Measurements from ENCODE around the gene CCDC152.
"Not testable (repeated sequence)": the region's sequence is repeated elsewhere in the genome, so short reads cannot be mapped to it uniquely, and the experiment has no call there.

CCDC152 gene

DNA sequence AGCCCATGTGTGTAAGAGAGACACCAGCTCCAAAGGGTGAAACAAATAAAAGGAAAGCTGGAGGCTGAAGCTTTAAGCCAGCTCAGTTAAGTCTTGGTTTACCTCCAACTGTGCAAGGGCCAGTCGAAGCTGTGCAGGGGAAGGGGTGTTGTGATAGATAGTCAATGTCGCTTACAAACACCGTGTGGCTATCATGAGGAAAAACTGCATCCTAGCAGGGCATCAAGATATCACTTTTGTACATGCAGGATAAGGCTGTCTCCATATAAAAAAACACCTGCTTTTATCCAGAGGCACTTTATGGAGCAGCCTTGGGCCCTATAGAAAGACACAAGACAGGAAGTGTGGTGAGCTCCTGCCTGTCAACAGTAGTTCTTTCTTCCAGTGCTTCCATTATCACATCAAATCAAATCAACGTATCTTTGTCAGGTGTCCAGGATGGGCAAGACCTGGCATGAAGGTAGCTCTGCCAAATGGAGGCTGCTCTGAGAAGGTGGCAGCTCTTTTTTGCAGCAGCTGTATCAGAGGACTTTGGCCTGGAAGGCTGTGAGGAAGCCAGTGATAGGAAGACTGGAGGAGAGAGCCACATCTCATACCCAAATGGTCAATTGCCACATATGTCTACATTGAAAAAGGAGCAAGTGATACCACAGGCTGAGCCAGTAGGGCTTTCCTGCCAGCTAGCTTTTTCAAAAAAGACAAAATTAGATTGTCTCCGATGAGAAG is 84.4 kb downstream of the CCDC152 start:
- in situ Hi-C loops (cut with HindIII; ENCODE audit: low sequenced_read_pairs), result no loop called here
- no peak for DNase-seq (ENCODE audit: low read depth, low spot score)
- TF ChIP-seq, protein P1, sequence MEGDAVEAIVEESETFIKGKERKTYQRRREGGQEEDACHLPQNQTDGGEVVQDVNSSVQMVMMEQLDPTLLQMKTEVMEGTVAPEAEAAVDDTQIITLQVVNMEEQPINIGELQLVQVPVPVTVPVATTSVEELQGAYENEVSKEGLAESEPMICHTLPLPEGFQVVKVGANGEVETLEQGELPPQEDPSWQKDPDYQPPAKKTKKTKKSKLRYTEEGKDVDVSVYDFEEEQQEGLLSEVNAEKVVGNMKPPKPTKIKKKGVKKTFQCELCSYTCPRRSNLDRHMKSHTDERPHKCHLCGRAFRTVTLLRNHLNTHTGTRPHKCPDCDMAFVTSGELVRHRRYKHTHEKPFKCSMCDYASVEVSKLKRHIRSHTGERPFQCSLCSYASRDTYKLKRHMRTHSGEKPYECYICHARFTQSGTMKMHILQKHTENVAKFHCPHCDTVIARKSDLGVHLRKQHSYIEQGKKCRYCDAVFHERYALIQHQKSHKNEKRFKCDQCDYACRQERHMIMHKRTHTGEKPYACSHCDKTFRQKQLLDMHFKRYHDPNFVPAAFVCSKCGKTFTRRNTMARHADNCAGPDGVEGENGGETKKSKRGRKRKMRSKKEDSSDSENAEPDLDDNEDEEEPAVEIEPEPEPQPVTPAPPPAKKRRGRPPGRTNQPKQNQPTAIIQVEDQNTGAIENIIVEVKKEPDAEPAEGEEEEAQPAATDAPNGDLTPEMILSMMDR (IDR thresholded peaks at IDR 0.05; ENCODE audit: low read depth, low read length), result no peak
- no peak overlapping the region for H3K4me3 ChIP-seq (ENCODE audit: low read depth, low read length)

DNA sequence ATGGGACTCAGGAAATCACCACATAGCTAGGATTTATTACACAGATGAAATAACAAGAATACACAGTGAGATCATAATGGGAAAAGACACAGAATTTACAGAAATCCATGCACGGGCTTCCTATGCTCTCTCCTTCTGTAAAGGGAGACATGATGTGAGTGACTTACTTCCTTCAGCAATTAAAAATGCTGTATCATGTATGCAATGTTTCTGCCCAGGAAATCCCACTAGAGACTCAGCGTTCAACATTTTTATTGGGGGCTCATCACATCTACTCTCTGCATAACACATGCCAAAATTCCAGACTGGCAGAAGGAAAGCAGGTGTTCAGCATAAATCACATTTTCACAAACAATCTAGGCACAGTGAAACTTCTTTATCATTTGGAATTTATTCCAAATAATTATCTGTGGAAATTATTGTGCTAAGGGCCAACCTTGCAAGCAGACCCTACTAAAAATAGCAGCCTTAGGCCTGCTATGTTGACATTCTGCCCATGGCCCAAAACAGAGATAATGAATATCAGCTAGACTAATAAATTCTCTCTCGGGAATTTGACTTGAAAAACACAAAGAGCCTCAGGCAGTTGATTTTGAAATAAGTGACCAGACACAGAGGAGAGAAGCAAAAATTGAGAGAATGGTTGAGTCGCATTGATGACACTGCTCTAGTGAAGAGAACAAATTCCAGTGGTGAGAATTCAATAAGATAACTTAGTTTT is 86.5 kb downstream of the CCDC152 start:
- TF ChIP-seq, protein P1 (IDR thresholded peaks at IDR 0.05; ENCODE audit: low read depth, low read length), result no peak
- in situ Hi-C loops (cut with HindIII; ENCODE audit: low sequenced_read_pairs), result no loop called here
- no peak for DNase-seq (ENCODE audit: low read depth, low spot score)

GRCh38 chr5:42843675-42844292 is 87.2 kb downstream of the CCDC152 start:
- H3K4me3 ChIP-seq (ENCODE audit: low read depth, low read length), result no peak overlapping the region
- in situ Hi-C loops (cut with HindIII; ENCODE audit: low sequenced_read_pairs), result no loop called here
- no peak for DNase-seq (ENCODE audit: low read depth, low spot score)
- TF ChIP-seq, protein P1 (IDR thresholded peaks at IDR 0.05; ENCODE audit: low read depth, low read length), result no peak

More for the DNA sequence above, 86.5 kb downstream of the CCDC152 start:
- no peak overlapping the region for H3K4me3 ChIP-seq (ENCODE audit: low read depth, low read length)

GRCh38 chr5:42844408-42844807 is 87.8 kb downstream of the CCDC152 start:
- not testable (repeated sequence) for H3K4me3 ChIP-seq (ENCODE audit: low read depth, low read length)

DNA sequence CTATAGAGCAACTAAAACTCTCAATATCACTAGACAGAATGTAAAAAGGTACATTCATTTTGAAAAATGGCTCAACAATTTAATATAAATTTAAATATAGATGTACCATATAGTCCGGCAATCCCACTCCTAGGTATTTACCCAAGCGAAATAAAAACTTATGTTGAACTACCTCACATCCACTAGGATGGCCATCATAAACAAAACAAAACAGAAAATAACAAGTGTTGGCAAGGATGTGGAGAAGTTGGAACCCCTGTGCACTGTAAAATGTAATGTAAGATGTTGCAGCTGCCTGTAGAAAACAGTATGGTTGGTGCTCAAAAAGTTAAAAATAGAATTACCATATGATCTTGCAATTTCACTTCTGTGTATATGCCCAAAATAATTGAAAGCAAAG is 91.9 kb downstream of the CCDC152 start:
- no peak for DNase-seq (ENCODE audit: low read depth, low spot score)
- TF ChIP-seq, protein P1 (IDR thresholded peaks at IDR 0.05; ENCODE audit: low read depth, low read length), result no peak
- in situ Hi-C loops (cut with HindIII; ENCODE audit: low sequenced_read_pairs), result no loop called here
- H3K4me3 ChIP-seq (ENCODE audit: low read depth, low read length), result no peak overlapping the region

More at GRCh38 chr5:42844408-42844807, 87.8 kb downstream of the CCDC152 start:
- in situ Hi-C loops (cut with HindIII; ENCODE audit: low sequenced_read_pairs); DNase-seq (ENCODE audit: low read depth, low spot score): not testable (repeated sequence)

DNA sequence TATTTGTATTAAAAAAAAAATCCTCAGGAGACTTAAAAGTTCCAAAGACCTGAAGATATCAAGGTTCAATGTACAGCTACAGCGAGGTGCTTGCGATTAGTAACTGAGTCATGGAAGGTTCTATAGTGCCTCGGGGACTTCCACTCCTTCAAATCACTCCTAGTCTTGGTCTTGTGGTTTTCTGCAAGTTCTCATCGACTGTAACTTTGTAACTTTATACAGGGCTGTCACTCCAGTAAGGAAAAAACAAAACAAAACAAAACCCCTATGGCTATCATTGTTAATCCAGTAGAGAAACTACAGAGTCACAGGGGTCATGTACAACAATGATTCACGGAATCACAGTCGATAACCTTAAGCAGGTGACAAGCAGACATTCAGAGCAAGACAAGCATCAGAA is 94.9 kb downstream of the CCDC152 start:
- DNase-seq (ENCODE audit: low read depth, low spot score), result no peak
- in situ Hi-C loops (cut with HindIII; ENCODE audit: low sequenced_read_pairs), result no loop called here
- H3K4me3 ChIP-seq (ENCODE audit: low read depth, low read length), result no peak overlapping the region
- TF ChIP-seq, protein P1 (IDR thresholded peaks at IDR 0.05; ENCODE audit: low read depth, low read length), result no peak
